OCI-LY7 (cell line): ENCODE data around the gene GPC4.

Source experiments
- CTCF ChIP-seq: fragments of 200-600 bp; sonication (generic); conservative IDR thresholded peaks from 2 replicates; pipeline ENCODE4 v1.5.1; 2014; ENCODE audit warnings: mild to moderate bottlenecking, antibody characterized with exemption, low read length, moderate library complexity, mixed read lengths
- EZH2phosphoT487 ChIP-seq: fragments of 200-600 bp; sonication (generic); IDR thresholded peaks from 2 replicates; pipeline ENCODE4 v1.6.1; 2018; ENCODE audit warnings: low read depth, borderline replicate concordance, mild to moderate bottlenecking, mixed run types, antibody characterized with exemption, low read length, moderate library complexity, mixed read lengths

- TF ChIP-seq EZH2phosphoT487 (no peak), CTCF (no peak)
Measured at GRCh38 chrX:133290076-133290475, 125.2 kb downstream of the GPC4 start.
